NCI-H345 (cell line): ENCODE data around the gene LRRC14B.

Experiments used
- DNase-seq: peaks from one replicate; lab custom pipeline; 2025; lab: John Stamatoyannopoulos, UW

Gene LRRC14B

DNA sequence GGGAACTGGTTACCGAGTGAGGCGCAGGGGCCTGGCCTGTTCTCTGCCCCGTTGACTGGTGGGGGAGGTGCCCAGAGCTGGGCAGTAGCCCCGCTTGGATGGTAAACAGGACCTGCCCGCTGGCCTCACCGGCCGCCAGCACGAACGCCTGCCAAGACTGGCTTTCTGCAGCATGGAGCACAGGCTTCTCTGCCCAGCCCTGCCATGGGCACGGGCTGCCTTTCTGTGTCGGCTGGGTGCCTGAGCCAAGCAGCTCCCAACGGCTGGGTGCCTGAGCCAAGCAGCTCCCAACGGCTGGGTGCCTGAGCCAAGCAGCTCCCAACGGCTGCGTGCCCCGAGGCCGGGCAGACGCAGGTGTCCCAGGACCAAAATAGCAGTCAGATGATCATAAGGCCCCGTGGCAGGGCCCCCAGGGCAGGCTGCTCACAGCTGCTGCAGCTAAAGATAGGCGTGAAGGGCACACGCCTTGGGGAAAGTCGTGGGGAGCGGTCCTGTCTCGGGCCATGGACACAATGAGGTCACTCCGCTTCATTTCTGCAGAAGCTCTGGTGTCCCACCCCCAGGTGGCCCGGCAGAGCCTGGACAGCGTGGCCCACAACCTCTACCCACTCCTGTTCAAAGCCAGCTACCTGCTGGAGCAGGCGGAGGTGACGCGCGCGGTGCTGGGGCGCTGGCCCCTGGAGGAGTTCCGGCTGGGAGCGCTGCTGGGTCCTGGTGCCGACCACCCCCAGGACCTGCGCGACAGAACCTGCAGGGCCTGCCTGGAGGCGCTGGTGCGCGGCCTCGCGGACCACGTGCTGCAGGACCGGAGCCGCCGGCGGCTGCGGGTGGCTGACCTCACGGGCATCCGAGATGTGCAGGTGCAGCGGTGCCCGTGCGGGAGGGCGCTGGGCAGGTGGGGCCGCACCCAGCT is at the start of gene LRRC14B:
LRRC14B (plus strand) TSS at position 460 of the 913 bp plus-strand sequence; CDS start at position 504, 44 bp downstream.
- no peak for DNase-seq

DNA sequence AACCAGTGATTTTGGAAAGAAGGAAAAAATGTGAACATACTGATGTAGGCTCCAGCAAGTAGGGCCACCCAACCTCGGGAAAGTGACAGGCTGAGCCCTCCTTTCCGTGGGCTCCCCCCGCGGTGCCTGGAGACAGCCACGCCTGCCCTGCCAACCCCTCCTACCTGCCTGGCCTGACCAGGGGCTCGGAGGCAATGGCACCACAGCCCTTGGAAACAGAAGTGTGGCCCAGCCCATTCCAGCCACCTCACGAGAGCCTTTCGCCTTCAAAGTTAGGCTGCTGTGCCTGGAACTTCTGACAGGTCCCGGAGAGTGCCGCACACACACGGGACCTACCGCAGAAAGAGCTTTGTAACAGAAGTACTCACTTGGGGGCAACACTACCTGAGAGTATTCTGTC is 49.5 kb upstream of the LRRC14B start:
- DNase-seq: no peak

GRCh38 chr5:142246-142810 is 49.0 kb upstream of the LRRC14B start:
- no peak for DNase-seq

DNA sequence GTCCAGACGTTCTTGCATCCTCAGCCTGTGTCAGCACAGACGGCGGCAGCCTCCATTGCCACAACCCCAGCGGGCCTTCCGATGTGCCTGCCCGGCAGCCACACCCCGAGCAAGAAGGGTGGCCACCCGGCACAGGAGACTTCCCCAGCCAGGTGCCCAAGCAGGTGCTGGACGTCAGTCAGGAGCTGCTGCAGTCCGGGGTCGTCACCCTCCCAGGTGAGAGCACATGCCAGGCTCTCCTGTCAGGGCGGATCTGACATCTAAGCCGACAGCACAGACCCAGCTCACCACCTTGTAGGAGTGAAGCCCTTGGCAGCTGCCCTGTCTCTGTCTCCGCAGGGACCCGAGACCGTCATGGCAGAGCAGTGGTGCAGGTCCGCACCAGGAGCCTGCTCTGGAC is 48.3 kb upstream of the LRRC14B start:
- no peak for DNase-seq

DNA sequence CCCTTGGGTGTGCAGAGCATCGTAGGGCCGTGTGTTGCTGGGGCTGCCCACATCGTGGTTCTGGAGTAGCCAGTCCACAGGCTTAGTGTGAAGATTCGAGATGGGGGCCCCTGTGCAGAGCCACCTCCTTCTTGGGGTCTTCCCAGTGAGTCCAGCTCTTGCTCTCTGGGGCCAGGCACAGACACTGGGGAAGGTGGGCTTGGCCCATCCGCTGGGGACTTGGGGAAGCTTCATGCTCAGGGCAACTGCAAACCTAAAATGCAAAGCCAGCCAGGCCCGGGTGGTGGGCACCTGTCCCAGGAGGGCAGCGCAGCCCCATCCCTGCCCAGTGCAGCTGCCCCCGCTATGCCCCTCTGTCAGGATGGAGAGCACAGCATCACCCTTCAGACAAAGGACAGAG is 46.4 kb upstream of the LRRC14B start:
- no peak for DNase-seq

GRCh38 chr5:145585-146323 is 45.5 kb upstream of the LRRC14B start:
- no peak for DNase-seq

DNA sequence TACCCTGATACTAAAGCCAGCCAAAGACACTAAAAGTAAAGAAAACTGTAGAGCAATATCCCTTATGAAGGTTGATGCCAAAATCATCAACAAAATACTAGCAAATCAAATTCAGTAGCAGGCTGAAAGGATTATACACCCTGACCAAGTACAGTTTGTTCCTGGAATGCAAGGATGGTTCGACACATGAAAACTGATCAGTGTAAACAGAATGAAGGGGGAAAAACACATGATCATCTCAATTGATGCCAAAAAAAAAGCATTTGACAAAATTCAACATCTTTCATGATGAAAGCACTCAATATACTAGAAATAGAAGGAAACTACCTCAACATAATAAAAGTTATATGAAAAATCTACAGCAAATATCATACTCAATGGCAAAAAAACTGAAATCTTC is 43.5 kb upstream of the LRRC14B start:
- no peak for DNase-seq

GRCh38 chr5:149745-150485 is 41.4 kb upstream of the LRRC14B start:
- peak; percentile 69 for DNase-seq

DNA sequence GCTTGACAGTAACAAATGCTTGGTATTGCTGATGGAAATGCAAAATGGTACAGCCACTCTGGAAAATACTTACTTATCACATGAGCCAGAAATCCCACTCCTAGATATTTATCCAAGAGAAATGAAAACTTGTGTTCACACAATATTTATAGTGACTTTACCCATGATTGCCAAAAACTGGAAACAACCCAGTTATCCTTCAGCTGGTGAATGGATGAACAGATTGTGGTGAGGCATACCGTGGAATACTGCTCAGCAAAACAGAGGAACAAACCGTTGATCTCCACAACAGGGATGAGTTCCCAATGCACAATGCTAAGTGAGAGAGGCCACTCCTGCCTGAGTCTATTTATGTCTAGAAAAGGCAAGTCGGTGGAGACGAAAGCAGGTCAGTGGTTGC is 40.5 kb upstream of the LRRC14B start:
- no peak for DNase-seq

DNA sequence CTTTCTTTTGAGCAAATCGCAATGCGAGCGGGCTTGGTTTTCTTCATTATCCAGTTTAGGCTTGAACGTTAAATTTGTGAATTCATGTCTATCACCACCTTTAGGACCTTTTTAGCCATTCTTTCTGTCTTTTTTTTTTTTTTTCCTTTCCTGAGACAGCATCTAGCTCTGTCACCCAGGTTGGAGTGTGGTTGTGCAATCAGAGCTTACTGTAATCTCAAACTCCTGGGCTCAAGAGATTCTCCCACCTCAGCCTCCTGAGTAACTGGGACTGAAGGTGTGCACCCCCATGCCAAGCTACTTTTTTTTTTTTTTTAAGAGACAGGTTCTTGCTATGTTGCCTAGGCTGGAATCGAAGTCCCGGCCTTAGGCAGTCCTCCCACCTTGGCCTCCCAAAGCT is 39.2 kb upstream of the LRRC14B start:
- no peak for DNase-seq

DNA sequence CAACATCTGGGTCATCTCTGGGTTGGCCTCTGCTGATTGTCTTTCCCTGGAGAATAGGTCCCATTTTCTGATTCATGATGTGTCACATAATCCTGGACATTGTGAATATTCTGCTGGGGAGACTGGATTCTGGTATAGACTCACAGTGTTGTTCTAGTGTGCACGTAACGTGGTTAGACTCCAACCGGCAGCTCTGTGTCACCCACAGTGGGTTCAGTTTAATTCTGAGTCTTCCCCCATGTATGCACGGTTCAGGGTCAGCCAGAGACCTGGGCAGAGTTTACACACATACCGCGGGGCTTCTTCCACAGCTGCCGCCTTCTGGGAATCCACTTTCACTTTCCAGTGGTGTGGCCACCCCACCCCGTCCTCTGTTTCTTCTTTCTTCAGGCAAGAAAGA is 38.0 kb upstream of the LRRC14B start:
- no peak for DNase-seq

DNA sequence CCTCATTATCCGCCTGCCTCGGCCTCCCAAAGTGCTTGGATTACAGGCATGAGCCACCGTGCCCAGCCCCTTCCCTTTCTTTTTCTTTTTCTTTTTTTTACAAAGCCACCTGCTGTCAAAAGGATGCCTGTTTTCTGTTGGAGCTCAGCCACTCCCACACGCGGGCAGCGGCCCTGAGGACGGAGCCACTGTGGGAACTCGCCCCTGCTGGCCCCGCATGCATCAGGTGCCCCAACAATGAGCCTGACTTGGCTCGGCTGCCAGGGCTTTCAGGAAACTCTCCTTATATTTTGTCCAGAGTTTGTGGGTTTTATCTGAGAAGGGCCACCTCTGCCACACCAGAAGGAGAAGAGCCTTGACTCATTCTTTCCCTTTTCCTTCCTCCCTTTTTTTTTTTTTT is 37.1 kb upstream of the LRRC14B start:
- DNase-seq: no peak

GRCh38 chr5:154826-155225 is 36.5 kb upstream of the LRRC14B start:
- no peak for DNase-seq

- DNase-seq: no peak
These were observed 35.5 kb upstream of the LRRC14B start for GRCh38 chr5:155651-156410.

- DNase-seq: no peak
These were observed 34.8 kb upstream of the LRRC14B start for GRCh38 chr5:156411-157072.

- no peak for DNase-seq
These were observed 34.1 kb upstream of the LRRC14B start for GRCh38 chr5:157126-157715.

GRCh38 chr5:157801-158200 is 33.5 kb upstream of the LRRC14B start:
- no peak for DNase-seq

DNA sequence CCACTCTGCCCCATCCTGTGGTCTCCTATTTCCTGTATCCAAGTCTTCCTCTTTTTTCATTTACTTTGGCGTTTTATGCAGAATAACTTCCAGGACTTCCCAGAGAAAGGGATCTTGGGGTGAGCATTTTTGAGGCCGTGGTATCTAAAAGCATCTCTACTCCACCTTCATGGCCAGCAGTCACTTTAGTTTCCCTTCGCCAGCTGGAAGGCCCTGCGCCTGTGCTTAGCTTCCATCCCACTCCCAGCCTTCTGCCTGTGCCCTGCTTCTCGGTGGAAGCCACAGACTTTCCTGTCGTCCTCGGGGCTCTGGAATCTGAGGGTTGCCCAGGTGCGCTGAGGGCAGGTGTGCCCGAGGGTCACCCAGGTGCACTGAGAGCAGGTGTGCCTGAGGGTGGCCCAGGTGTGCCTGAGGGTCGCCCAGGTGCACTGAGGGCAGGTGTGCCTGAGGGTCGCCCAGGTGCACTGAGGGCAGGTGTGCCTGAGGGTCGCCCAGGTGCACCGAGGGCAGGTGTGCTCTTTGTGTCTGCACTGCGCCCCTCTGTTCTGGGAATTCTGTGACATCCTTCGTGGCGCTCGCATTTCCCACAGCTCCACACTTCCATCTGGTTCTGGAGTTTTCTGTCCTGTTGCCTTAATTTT is 32.4 kb upstream of the LRRC14B start:
- DNase-seq: no peak

DNA sequence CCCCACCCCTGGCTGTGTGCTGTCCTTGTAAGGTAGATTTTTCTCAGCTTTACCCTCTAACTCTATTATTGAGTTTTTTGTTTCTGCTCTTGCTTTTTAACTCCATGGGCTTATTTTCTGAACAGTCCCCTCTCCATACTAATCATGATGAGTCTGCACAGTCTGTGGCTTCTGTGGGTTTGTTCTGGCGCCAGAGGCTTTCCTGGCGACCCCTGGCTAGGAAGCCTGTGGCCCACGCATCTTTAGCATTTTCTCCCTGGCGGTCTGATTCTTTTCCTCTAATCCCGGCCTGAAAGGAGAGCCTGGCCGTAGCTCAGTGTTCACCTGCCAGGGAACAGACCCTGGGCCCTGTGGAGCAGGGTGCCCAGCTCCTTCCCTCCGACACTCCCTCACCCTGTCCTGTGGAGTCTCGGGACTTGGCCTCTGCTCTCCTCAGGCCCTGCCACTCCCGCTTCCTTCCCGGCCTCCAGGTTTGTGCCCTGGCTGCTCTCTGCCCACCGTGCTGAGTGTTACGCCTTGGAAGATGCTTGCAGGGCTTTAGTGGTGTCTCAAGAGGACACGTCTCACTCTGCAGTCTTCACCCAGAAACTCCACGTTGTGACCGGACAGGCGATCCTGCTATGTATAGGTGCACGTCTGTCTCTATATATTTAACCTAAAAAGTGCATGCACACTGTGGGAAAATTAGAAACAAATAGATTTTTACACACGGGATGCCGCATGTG is 31.7 kb upstream of the LRRC14B start:
- no peak for DNase-seq
